GM15510 (cell line): Measurements from ENCODE around the gene EXOC3L4.

Experiments
- POLR2A ChIP-seq: IDR thresholded peaks from 3 replicates; pipeline ENCODE4 v1.6.1; 2011; ENCODE audit warnings: borderline replicate concordance; ENCODE audit not compliant: insufficient read length; ENCODE audit errors: extremely low read depth

EXOC3L4 gene

DNA sequence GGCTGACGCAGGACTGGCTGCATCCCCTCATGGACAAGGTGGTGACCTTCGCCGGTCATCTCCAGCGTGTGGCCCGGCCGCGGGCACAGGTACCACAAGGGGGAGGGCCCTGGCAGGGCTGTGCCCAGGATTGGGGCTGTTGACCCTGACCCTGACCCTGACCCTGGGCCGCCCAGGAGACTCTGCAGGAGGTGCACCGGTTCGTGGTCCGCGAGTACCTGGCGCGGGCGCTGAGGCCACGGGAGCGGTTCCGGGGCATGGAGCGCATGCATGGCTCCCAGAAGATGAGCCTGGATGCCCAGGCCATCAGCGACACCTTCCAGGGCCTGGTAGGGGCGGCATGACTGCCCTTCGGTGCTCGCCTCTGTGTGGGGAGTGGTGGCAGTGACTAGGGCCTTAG lies 12.9 kb downstream of the EXOC3L4 start:
- TF ChIP-seq POLR2A: no peak

DNA sequence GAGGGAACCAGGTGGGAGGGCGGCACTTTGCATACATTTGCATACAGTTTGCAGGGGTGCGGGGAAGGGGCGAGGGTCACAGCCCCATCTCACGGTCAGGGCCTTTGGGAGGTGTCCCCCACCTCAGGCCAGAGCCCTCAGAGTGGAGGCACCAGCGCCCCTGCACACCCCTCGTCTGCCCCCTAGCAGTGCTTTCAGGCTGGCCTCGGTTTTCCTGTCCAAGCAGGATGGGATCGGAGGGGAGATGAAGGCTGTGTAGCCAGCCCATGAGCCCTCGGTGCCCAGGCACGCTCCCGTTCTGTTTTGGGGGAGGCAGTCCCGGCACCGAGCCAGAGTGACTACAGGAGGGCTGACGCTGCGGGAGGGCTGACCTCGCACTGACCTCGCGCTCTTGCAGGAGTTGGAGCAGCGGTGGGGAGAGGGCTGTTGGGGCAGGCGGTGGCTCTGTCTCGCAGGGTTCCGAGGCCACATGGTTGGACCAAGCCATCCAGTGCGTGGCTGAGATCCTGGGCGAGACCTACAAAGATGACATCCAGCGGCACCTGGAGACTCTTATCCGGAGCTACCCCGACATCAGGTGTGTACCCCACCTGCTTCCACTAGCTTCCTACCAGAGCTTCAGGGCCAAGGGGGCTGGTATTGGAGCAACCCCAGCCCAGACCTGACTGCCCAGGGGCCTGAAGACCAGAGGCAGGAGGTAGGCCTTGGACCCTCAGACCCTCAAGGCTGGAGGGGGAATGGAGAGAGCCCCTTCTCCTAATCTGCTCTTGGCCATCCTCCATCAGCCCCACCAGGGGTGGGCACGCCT lies 13.6 kb downstream of the EXOC3L4 start:
- TF ChIP-seq POLR2A: no peak

DNA sequence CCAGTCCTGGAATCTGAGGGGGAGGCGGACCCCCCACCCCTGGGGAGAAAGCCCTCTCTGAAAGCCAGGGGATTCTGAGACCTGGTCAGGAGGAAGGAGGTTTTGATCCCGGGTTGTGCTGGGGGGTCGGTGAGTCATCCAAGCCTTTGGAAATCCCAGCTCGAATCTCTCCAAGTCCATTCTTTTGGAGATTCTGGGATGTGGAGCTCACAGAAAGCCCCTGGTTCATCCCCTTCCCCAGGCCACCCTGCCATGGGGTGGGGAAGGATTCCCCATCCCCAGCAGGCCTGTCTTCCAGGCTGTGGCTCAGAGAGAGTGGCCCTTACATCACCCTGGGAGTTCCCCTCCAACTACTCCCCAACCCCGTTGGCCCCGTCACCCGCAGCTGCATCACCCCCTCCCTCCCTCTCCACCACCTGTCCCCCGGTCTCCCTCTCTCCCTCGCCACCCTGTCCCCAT lies 14.3 kb downstream of the EXOC3L4 start:
- no peak for TF ChIP-seq POLR2A

DNA sequence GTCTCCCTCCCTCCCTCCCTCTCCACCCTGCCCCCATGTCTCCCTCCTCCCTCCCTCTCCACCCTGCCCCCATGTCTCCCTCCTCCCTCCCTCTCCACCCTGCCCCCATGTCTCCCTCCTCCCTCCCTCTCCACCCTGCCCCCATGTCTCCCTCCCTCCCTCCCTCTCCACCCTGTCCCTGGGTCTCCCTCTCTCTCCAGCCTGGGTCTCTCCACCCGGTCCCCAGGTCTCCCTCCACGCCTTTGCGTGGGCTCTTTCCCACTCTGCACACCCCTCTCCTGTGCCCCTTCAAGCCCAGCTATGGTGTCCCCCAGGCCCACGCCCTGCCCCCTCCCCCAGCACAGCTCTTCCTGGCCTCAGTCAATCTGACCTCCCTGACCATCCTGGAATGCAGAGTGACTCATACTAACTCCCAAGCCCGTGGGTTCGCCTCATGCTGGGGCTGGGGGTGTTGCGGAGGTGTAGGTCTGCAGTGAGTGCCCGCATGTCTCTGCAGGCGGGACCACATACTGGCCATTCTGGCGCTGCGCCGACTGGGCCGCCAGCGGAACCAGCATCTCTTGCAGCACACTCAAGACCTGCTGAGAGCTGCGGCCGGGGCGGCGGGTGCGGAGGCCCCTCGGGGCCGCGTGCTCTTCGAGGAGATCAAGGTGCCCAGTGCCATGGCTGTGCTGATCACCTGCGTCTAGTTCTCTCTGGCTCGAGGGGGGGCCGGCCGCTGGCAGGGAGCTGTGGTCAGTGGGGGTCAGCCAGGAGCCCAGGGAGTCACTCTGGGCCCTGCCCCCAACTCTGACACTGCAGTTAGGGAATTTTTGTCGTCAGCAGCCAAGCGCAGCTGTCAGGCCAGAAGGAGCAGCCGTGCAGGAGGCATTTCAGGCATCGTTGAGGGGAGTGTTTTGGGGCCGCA lies 15.3 kb downstream of the EXOC3L4 start:
- no peak for TF ChIP-seq POLR2A

DNA sequence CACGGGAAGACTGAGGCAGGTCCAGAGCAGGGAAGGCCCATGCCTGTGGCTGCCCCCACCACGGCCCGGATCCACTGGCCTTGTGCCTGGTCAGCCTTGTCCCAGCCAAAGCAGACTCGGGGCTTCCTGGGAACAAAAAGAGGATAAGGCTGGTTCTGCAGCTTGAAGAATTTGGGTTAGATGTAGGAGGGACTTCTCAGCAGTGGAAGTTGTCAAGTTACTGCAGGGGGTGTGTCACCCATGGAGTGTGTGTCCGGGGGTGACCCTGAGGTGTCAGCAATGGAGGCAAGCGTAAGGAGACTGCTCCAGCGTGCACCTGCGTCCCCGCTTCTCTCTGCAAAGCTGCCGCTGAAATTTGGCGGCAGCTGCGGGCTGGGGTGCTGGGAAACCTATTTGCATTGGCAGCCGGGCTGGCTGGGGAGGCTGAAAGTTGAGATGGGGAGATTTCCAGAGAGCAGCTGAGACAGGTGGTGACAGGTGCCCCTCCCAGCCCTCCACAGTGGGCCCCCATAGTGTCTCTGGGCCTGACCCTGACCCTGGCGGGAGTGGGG lies 16.2 kb downstream of the EXOC3L4 start:
- no peak for TF ChIP-seq POLR2A

DNA sequence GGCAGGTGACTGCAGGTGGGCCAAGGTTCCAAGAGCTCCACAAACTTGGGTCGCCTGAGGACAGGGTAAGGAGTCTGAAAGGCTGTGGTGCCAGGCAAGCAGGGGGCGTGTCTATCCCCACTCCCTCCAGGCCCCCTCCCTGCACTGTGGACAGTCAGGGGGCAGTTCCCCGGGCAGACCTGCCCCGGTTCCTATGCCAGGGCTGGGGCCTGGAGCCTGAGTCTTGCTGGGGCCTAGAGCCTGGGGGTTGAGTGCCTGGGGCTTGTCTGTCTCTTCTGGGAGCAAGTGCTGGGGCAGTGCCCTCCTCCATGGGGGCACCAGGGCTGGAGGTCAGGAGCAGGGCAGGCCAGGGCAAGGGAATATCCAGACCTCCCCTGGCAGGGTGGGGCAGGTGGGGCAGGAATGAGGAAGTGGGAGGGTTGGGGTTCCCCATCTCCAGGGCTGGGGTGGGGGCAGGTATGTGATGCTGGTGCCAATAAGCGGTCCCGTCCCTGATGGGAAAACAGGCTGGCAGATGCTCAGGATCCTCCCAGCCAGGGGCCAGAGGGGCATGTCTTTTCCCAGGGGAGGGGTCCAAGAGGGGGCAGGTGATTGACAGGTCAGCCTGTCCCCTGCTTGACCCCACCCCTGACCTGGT lies 16.8 kb downstream of the EXOC3L4 start:
- TF ChIP-seq POLR2A: no peak

DNA sequence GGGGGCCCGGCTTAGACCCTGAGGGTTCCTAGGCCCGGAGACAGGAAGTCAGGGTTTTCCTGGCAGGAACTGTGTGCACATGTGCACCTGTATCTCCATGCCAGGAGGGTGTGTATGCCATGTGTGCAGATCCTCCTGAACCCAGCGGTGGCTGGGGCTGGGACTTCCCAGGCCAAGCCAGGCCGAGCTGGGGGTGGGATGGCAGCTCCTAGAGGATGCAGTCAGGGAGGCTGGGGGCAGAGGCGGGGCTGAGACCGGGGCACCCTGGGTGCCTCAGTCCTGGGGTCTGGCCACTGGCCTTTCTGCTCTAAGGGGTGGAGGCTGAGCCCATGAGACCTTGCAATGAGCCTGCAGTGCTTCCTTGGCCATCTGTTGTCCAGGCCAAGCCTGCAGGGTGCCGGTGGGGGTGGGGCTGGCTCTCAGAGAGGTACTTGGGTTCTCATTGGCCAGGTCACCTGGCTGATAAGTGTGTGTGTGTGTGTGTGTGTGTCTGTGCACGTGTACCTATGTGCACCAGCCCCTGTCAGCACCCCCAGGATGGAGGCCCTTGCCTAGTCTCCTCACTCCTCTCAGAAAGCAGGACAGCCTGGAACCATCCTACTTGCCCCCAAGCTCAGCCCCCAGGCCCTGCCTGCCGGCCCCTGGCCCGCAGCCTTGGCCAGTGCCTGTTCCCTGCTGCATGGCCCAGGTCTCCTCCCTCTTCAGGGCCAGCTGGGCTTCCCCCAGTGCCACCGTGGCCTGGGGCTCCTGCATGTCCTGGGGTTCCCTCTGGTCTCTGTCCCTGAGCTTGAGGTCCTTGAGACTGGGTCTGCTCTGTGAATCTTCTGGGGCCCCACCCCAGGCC lies 18.1 kb downstream of the EXOC3L4 start:
- no peak for TF ChIP-seq POLR2A

DNA sequence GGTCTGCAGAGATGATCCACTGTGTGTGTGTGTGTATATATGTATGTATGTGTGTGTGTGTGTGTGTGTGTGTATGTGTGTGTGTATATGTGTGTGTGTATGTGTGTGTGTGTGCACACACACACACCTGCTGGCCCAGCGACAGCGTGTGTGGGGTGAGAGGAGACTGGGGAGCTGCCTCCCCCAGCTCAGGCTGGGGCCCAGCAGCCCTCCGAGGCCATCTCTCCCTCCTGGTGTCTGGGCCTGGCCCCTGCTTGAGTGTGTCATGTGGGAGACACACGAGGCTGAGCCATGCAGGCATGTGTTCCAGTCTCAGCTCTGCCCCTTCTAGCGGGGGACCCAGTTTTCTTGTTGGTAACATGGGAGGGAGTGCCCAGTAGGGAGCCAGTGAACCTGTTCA lies 18.8 kb downstream of the EXOC3L4 start:
- no peak for TF ChIP-seq POLR2A

DNA sequence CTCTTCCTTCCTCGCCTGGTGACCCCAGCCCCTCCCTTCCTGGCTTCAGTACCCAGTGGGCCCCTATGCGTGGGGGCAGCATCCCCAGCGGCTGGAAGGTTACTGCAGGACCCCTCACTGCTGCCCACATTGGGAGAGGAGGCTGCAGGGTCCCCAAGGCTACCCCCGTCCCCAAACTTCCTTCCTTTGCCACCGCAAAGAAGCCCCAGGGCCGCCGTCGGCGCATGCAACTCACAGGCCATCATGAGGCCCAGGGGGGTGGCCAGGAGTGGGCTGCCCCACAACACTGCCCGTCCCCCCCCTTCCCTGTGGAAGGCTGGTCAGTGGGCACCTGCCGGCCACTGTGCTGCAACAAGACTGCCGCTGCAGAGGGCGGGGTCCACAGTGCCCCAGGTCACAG lies 19.2 kb downstream of the EXOC3L4 start:
- no peak for TF ChIP-seq POLR2A

DNA sequence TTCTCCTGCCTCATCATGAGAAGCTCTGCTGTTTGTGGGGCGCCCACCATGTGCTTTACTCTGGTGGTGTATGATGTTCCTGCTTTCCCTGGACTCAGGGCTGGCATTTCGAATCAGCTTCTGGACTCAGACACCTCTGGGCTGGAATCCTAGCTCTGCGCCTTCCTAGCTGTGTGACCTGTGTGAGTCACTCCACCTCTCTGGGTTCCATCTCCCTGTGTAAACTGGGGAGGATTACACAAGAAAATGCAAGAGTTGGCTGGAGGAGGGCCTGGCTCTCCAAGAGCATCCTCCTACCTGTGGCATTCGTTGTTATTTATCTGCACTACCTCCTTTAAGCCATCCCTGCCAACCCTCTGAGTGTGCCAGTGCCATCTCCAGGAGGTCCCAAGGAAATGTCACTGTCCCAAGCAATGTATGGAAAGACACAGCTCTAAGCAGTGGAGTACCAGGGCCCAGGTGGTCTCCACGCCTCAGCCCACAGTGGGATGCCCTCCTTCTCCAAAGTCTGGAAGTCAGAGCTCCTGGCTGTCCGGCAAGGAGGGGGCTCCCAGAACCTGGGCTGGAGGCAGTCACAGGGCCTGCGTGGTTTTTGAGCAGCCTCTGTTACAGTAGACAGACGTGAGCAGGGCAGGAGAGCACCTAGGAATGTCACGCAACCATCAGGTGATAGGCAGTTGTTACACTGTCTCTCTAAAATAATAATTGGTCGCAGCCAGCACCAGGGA lies 21.5 kb downstream of the EXOC3L4 start:
- TF ChIP-seq POLR2A: no peak

DNA sequence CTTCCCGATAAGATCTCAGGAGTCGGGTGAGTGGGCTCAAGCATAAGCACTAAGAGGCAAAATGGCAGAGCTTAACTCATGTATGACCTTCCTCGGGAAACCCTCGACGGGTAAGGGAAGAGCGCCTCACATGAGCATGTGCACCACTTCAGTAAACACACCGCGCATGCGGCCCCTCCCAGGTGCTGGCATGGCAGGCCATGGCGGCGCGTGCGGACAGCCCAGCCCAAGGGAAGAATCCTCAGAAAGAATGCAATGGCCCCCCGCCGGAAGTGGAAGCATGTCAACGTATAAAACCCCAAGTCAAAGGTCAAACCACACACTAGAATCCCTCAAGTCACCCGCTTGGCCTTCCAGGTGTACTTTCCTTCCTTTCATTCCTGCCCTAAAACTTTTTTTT lies 22.1 kb downstream of the EXOC3L4 start:
- no peak for TF ChIP-seq POLR2A

DNA sequence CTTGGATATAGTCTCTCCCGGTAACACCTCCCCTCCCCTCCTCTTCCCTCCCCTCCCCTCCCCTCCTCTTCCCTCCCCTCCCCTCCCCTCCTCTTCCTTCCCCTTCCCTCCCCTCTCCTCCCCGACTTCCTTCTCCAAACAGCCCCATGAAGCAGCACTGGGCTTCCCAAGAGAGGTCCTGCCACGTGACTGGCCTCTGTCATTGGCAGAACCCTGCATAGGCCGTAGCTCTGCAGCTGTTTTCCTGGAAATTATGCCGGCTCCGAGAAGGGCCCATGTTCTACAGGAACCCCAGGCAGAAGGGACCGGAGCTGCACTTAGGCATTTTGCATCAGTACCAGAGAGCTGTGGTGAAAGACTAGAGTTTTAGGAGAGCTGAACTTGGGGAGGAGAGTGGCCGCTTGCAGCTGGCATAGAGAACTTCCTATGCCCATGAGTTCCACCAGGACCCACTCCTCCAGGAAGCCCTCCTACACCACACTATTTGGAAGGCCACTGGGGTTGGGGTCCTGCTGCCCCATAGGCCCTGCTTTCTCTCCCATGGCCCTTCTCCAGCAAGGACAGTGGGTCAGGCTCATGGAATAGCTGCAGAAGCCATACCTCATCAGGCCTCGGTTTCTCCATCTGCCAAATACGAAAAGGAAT lies 23.6 kb downstream of the EXOC3L4 start:
- no peak for TF ChIP-seq POLR2A
